GM13977 (cell line): ENCODE measurements around the gene MELTF.
"Not testable (repeated sequence)": the region's sequence is repeated elsewhere in the genome, so short reads cannot be mapped to it uniquely, and the experiment has no call there.

Source experiments
- DNase-seq: peaks from one replicate; pipeline ENCODE4 v3.0.0; 2012; ENCODE audit warnings: low spot score
- in situ Hi-C: fragments of 300-500 bp; cut with MboI; formaldehyde crosslinking; loops from one replicate; pipeline ENCODE4 v1.12.0; 2022; ENCODE audit warnings: low sequenced_read_pairs, low pct_unique_long_range_greater_than_20kb, mixed read lengths, inconsistent platforms; ENCODE audit not compliant: unreplicated experiment
- TF ChIP-seq, protein P1 (sequence below): IDR thresholded peaks from 2 replicates; pipeline ENCODE4 v1.5.1; 2012; ENCODE audit warnings: mild to moderate bottlenecking, control low read depth; ENCODE audit not compliant: insufficient read depth; ENCODE audit errors: extremely low read depth, missing control alignments

MELTF gene

DNA sequence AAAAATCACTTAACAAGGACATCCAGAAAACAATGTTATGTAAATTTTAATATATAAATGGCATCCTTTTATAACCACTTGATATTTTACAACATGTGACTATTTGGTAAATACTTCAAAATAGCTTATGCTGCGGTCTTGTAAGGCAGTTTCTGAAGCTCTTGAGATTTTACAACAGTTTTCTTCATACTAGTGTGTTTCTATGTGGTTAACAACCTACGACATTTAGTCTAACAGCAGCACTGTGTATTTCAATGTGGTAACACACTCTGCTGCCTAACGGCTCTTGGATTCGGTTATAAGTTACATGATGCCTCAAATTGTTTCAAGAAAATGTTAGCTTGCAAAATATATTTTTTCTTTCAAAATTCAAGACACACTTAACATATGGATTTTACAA is 12.9 kb upstream of the MELTF start:
- in situ Hi-C loops, result no loop called here
- TF ChIP-seq, protein P1, sequence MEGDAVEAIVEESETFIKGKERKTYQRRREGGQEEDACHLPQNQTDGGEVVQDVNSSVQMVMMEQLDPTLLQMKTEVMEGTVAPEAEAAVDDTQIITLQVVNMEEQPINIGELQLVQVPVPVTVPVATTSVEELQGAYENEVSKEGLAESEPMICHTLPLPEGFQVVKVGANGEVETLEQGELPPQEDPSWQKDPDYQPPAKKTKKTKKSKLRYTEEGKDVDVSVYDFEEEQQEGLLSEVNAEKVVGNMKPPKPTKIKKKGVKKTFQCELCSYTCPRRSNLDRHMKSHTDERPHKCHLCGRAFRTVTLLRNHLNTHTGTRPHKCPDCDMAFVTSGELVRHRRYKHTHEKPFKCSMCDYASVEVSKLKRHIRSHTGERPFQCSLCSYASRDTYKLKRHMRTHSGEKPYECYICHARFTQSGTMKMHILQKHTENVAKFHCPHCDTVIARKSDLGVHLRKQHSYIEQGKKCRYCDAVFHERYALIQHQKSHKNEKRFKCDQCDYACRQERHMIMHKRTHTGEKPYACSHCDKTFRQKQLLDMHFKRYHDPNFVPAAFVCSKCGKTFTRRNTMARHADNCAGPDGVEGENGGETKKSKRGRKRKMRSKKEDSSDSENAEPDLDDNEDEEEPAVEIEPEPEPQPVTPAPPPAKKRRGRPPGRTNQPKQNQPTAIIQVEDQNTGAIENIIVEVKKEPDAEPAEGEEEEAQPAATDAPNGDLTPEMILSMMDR, result no peak
- DNase-seq, result no peak

DNA sequence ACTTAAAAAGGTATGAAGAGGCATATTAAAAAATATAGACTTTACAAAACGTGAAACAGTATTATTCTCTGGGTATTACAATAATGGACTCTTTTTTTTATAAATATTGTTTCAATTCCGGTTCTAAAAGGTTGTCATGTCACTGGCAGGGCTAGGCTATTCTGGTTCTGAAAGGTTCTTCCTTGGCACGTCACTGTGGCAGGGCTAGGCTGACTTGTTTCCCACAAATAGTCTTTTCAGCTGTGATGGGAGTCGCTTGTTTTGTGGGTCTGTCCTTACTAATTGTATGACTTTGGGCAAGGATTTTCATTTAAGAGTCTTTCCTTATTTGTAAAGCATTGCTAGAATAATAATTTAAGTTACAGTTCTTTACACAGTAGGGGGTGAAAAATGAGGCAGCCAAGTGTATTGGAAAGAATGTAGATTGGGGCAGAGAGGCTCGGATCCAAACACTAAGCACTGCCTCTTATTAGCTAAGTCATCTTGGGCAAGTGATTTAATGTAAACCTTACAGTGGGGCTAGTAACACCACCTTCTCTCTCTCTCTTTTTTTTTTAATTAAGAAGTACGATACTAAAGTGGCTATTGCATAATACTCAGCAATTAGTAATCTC is 12.4 kb upstream of the MELTF start:
- in situ Hi-C loops, result no loop called here
- TF ChIP-seq, protein P1, result no peak
- DNase-seq, result no peak

DNA sequence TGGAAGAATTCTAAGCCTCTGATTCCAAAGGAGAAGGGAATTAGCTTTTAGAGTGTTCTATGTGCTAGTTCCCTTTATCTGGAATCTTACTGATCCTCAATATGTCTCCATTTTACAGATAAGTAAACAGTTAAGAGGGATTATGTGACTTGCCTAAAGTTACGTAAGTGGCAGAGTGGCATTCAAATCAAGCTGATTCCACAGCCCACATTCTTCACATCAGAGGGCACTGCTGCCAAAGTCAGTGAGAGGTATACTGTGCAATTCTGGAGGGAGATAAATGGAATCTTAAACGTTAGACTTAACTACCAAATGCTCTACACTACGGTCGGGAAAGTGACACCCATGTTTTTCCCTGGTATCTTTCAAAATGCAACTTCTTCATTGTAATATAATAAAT is 11.0 kb upstream of the MELTF start:
- DNase-seq, result no peak
- in situ Hi-C loops, result no loop called here
- TF ChIP-seq, protein P1, result no peak

DNA sequence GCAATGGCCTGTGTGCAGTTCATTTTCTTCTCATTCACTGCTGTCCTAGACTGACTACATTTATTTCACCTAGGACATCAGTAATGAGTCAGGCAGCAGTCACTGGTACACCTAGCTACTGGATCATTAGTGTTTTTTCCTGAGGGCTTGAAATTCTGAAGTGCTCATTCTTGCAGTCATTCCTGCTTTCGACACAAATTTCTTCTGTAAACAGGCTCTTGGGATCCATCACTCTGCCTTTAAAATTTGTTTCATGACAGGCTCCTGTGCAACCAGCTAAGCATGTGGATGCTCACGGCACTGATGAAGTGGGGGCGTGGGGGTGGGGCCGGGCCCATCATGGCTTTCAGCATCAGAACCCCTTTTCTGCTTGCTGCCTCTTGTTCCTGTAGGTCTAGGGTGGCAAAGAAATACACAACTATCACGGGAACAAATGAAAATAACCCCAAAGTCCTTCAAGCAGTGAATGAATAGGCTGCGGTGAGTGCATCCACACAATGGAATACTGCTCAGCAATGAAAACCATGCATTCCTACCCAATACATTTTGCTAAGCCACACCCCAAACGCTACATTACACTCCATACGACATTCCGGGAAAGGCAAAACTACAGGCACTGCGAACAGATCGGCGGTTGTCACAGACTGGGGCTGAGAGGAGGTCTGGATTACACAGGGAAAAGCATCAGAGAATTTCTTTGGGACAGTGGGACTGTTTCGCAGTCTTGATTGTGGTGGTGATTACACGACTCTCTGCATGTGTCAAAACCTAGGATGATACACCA is 9.3 kb upstream of the MELTF start:
- TF ChIP-seq, protein P1, result no peak
- no peak for DNase-seq
- in situ Hi-C loops, result no loop called here

DNA sequence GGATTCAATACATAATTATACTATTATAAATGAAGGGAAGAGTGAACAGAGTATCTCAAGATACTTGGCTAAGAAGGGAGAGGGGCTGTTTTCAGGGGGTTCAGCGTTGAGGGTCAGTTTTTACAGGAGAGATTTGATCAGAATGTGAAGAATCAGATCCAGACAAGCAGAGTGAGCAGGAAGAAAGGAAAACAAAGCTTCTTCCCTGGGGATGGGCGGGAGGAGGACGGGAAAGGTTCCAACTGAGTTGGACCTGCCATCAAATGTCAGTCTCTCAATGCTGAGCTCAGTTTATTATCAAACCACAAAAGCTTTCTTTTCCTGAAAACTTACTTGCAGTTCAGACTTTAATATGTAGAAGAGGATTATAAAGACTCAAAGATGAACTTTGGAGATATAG is 6.0 kb upstream of the MELTF start:
- TF ChIP-seq, protein P1, result no peak
- in situ Hi-C loops, result no loop called here
- DNase-seq, result no peak

DNA sequence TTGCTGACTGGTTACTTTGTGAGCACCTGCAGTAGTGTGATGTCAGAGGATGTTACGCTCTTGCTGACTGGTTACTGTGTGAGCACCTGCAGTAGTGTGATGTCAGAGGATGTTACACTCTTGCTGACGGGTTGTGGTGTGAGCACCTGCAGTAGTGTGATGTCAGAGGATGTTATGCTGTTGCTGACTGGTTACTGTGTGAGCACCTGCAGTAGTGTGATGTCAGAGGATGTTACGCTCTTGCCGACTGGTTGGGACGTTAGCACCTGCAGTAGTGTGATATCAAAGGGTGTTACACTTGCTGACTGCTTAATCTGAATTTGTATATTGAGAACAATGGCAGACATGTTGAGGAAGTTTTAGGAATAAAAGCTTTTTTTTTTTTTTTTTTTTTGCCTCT is 5.2 kb upstream of the MELTF start:
- in situ Hi-C loops, DNase-seq: not testable (repeated sequence)

DNA sequence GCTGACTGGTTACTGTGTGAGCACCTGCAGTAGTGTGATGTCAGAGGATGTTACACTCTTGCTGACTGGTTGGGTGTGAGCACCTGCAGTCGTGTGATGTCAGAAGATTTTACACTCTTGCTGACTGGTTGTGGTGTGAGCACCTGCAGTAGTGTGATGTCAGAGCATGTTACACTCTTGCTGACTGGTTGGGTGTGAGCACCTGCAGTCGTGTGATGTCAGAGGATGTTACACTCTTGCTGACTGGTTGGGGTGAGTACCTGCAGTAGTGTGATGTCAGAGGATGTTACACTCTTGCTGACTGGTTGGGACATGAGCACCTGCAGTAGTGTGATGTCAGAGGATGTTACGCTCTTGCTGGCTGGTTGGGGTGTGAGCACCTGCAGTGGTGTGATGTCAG is 4.1 kb upstream of the MELTF start:
- DNase-seq, in situ Hi-C loops: not testable (repeated sequence)
